MM.1S (cell line): ENCODE data around the gene MBOAT2.

Source experiments
- DNase-seq: peaks from one replicate; pipeline ENCODE4 v3.0.0-alpha.2; 2015
- H2AFZ ChIP-seq: fragments of 300-600 bp; sonication (generic); 2 replicates; pipeline ENCODE4 v1.6.0; 2016; ENCODE audit warnings: antibody characterized with exemption, low read length
- H3F3A ChIP-seq: fragments of 300-600 bp; sonication (generic); 2 replicates; pipeline ENCODE4 v1.6.1; 2016; ENCODE audit warnings: mild to moderate bottlenecking, antibody characterized with exemption, low read length, moderate library complexity, mixed read lengths; ENCODE audit not compliant: insufficient read depth
- H3K27ac ChIP-seq: fragments of 300-600 bp; sonication (generic); 2 replicates; pipeline ENCODE4 v1.5.1; 2016; ENCODE audit warnings: mild to moderate bottlenecking, low read length
- H3K27me3 ChIP-seq: fragments of 300-600 bp; sonication (generic); replicated peaks from 2 replicates; pipeline ENCODE4 v1.6.0; 2016; ENCODE audit warnings: low read length; ENCODE audit not compliant: insufficient read depth
- H3K36me3 ChIP-seq: fragments of 300-600 bp; sonication (generic); replicated peaks from 2 replicates; pipeline ENCODE4 v1.6.1; 2016; ENCODE audit warnings: mild to moderate bottlenecking, low read length, mixed read lengths; ENCODE audit not compliant: insufficient read depth
- H3K4me1 ChIP-seq: fragments of 300-600 bp; sonication (generic); 2 replicates; pipeline ENCODE4 v1.6.1; 2016; ENCODE audit warnings: low read length, mixed read lengths
- H3K4me2 ChIP-seq: fragments of 300-600 bp; sonication (generic); 2 replicates; pipeline ENCODE4 v1.6.0; 2016; ENCODE audit warnings: low read depth, low read length
- H3K4me3 ChIP-seq: fragments of 300-600 bp; sonication (generic); 2 replicates; pipeline ENCODE4 v1.5.1; 2016; ENCODE audit warnings: low read length, mixed read lengths
- H3K79me2 ChIP-seq: fragments of 300-600 bp; sonication (generic); 2 replicates; pipeline ENCODE4 v1.6.1; 2016; ENCODE audit warnings: mixed run types, low read length, mixed read lengths
- H3K9ac ChIP-seq: fragments of 300-600 bp; sonication (generic); 2 replicates; pipeline ENCODE4 v1.6.1; 2016; ENCODE audit warnings: low read length, mixed read lengths
- H3K9me2 ChIP-seq: fragments of 300-600 bp; sonication (generic); replicated peaks from 2 replicates; pipeline ENCODE4 v1.6.1; 2016; ENCODE audit warnings: mild to moderate bottlenecking, low read length, mixed read lengths; ENCODE audit not compliant: insufficient read depth
- H3K9me3 ChIP-seq: fragments of 300-600 bp; sonication (generic); replicated peaks from 2 replicates; pipeline ENCODE4 v1.6.1; 2016; ENCODE audit warnings: mild to moderate bottlenecking, low read length, mixed read lengths; ENCODE audit not compliant: insufficient read depth
- H4K20me1 ChIP-seq: fragments of 300-600 bp; sonication (generic); 2 replicates; pipeline ENCODE4 v1.6.1; 2016; ENCODE audit warnings: mild to moderate bottlenecking, low read length, moderate library complexity, mixed read lengths; ENCODE audit not compliant: insufficient read depth
- CTCF ChIP-seq: fragments of 300-600 bp; sonication (generic); IDR thresholded peaks from 2 replicates; pipeline ENCODE4 v1.5.1; 2016; ENCODE audit warnings: antibody characterized with exemption, low read length, mixed read lengths
- EZH2 ChIP-seq: fragments of 300-600 bp; sonication (generic); optimal IDR thresholded peaks from 2 replicates; pipeline ENCODE3; 2017; ENCODE audit warnings: low read depth, mild to moderate bottlenecking, antibody characterized with exemption, low read length, mixed read lengths
- EZH2phosphoT487 ChIP-seq: fragments of 300-600 bp; sonication (generic); IDR thresholded peaks from 2 replicates; pipeline ENCODE4 v1.6.1; 2018; ENCODE audit warnings: antibody characterized with exemption, low read length

The MBOAT2 gene

GRCh38 chr2:9006368-9006767, 2.9 kb upstream of the MBOAT2 start:
- H3K9ac ChIP-seq, result no peak overlapping the region
- no peaks in the 10 kb centered on the region for H3K9me3 ChIP-seq
- H3K9me2 ChIP-seq, result no peaks in the 10 kb centered on the region
- H3F3A ChIP-seq, result no peaks in the 10 kb centered on the region
- H4K20me1 ChIP-seq, result no peaks in the 10 kb centered on the region
- H3K79me2 ChIP-seq, result 0 out of 2 replicates have a peak, but pooled peaks cover 2% of the 10 kb centered on the region
- H3K36me3 ChIP-seq, result no peaks in the 10 kb centered on the region
- H3K4me3 ChIP-seq, result no peak overlapping the region
- H3K4me1 ChIP-seq, result 0 out of 2 replicates have a peak, but pooled peaks cover 5% of the 10 kb centered on the region
- no peak for TF ChIP-seq EZH2
- TF ChIP-seq EZH2phosphoT487, result no peak
- TF ChIP-seq CTCF, result no peak
- no peak overlapping the region for H2AFZ ChIP-seq
- H3K27ac ChIP-seq, result no peak overlapping the region
- no peaks in the 10 kb centered on the region for H3K27me3 ChIP-seq
- H3K4me2 ChIP-seq, result no peak overlapping the region
- no peak for DNase-seq

DNA sequence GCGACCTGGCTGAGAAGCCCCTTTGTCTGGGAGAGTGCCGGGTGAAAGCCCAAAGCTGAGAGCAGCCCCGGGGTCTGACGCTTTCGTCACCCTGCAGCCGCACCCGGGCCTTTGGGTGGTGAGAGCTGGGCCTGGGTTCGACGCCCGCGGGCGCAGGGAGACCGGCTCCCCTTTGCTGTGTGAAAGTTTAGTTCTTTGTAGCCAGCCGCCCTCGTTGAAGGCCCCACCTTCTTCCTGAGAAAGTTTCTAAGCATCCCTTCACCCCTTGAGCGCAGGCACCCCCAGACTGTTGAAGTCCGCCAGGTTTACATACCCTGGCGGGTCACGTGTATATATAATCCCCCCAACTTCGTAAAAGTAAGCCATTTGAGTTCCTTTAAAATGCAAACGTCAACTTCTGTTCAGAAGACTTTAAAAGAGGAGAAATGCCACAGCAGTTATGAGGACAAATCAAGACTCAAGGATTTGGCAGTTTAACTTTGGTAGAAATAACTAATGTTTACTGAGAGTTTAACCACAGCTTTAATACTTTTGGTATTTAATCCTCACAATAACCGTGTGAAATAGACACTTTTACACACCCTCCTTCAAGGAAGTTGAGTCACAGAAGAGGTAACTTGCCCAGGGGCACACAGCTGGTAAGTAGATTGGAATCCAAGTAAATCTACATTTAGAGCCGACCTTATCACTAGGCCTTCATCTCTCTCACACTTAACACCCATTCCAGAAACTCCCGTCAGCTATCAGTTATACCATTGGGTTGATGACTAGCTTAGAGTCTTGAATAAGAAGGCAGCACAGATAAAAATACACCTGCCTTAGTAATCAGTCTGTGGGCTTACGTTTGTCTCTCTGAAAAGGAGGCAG, 1.1 kb upstream of the MBOAT2 start:
- peak overlapping the region; percentile 73 for H2AFZ ChIP-seq
- DNase-seq, result no peak
- peak overlapping the region; percentile 63 for H3K4me3 ChIP-seq
- peak overlapping the region; percentile 64; the same call in 1 of the 2 replicates for H3K9ac ChIP-seq
- no peak for TF ChIP-seq CTCF
- no peak for TF ChIP-seq EZH2
- TF ChIP-seq EZH2phosphoT487, result no peak
- no peaks in the 10 kb centered on the region for H3K9me2 ChIP-seq
- no peaks in the 10 kb centered on the region for H3K36me3 ChIP-seq
- peaks cover 9% of the 10 kb centered on the region; the same call in 1 of the 2 replicates for H3K4me1 ChIP-seq
- peak overlapping the region; percentile 77 for H3K4me2 ChIP-seq
- no peak overlapping the region for H3K27ac ChIP-seq
- H3K27me3 ChIP-seq, result no peaks in the 10 kb centered on the region
- no peaks in the 10 kb centered on the region for H3F3A ChIP-seq
- no peaks in the 10 kb centered on the region for H3K9me3 ChIP-seq
- H4K20me1 ChIP-seq, result no peaks in the 10 kb centered on the region
- 0 out of 2 replicates have a peak, but pooled peaks cover 2% of the 10 kb centered on the region for H3K79me2 ChIP-seq

DNA sequence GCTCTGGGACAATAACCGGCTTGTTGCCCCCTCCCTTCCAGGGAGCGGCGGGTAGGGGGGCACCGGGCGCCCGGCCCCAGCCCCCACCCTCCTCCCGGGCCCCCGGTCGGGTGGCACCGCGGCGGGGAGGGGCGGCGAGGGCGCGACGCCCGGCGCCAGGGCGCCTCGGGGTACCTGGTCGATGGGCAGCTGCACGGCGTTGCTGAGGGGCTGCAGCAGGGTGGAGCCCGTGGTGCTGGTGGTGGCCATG, 193 bp downstream of the MBOAT2 start:
- H2AFZ ChIP-seq, result peak overlapping the region; percentile 62
- no peaks in the 10 kb centered on the region for H4K20me1 ChIP-seq
- H3K4me2 ChIP-seq, result peak overlapping the region; percentile 96
- H3K36me3 ChIP-seq, result no peaks in the 10 kb centered on the region
- peaks cover 9% of the 10 kb centered on the region; the same call in 1 of the 2 replicates for H3K4me1 ChIP-seq
- no peaks in the 10 kb centered on the region for H3K27me3 ChIP-seq
- no peak for DNase-seq
- H3K9me2 ChIP-seq, result no peaks in the 10 kb centered on the region
- no peaks in the 10 kb centered on the region for H3F3A ChIP-seq
- H3K9me3 ChIP-seq, result no peaks in the 10 kb centered on the region
- no peak overlapping the region for H3K9ac ChIP-seq
- 0 out of 2 replicates have a peak, but pooled peaks cover 6% of the 10 kb centered on the region for H3K79me2 ChIP-seq
- H3K4me3 ChIP-seq, result peak overlapping the region; percentile 75
- TF ChIP-seq EZH2 (no peak), EZH2phosphoT487 (no peak), CTCF (no peak)
- no peak overlapping the region for H3K27ac ChIP-seq
